ENCODE data around the gene TNIK. TPM values are rescaled to one million over a fixed set of nuclear protein-coding genes. Genes with fewer than 3 reads are reported as not detected.

Gene TNIK
- total RNA-seq, 2 donors from 2014 or later, result 32.2 to 43.2 TPM

DNA sequence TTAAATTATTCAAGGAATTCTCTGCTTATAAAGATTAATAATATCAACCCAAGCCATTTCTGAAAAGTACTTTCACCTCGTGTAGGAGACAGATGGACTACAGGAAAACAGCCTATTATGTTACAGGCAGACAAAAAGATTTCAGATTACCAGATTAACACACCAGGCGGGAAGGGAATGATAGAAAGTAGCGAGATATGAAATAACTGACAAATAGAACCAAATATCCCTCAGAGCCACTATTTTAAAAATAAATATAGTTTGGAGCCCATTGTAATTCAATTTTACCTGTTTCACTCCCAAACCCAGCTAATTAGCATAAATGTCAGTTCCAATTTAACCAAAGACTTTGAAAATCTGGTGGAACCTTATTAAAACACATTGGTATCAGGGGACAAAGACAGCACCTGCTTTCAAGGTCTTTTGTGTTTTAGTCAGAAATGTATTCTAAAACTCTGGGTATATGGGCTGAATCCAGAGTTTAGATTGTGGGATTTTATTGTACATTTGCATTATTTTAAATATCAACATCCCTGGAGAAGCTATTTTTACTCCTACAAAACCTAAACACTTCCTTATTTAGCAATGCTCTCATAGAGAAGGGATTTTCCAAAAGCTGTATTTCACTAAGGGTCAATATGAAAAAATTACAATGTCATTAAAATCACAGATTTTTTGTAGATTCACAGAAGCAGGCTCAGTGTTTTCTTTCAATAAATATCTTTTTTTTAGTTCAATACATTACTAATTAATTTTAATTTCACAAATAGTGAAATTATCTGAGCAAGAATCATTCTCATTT, 138.4 kb downstream of the TNIK start:
- Mint-ChIP-seq H3K4me3 (no peak overlapping the region), H3K36me3 (ENCODE audit: insufficient read depth in 2 of 2) (peaks cover 2 to 3% of the 10 kb centered on the region in 2 donors), H3K9me3 (peaks cover 2 to 3% of the 10 kb centered on the region in 2 donors), H3K4me1 (ENCODE audit: low read depth) (peaks cover 6% of the 10 kb centered on the region), H3K27ac (no peak overlapping the region), H3K27me3 (ENCODE audit: low read depth) (no peaks in the 10 kb centered on the region)
- ATAC-seq (replicated peaks in 1 of 2) (no peak), DNase-seq (no peak)

- Mint-ChIP-seq H3K27ac (no peak overlapping the region), H3K4me3 (no peak overlapping the region), H3K9me3 (peaks cover 2 to 3% of the 10 kb centered on the region in 2 donors), H3K36me3 (ENCODE audit: insufficient read depth in 2 of 2) (peaks cover 2 to 3% of the 10 kb centered on the region in 2 donors), H3K4me1 (ENCODE audit: low read depth) (peaks cover 11% of the 10 kb centered on the region), H3K27me3 (ENCODE audit: low read depth) (no peaks in the 10 kb centered on the region)
- DNase-seq (no peak), ATAC-seq (replicated peaks in 1 of 2) (no peak)
Observed at GRCh38 chr3:171320750-171321558, 139.3 kb downstream of the TNIK start.

DNA sequence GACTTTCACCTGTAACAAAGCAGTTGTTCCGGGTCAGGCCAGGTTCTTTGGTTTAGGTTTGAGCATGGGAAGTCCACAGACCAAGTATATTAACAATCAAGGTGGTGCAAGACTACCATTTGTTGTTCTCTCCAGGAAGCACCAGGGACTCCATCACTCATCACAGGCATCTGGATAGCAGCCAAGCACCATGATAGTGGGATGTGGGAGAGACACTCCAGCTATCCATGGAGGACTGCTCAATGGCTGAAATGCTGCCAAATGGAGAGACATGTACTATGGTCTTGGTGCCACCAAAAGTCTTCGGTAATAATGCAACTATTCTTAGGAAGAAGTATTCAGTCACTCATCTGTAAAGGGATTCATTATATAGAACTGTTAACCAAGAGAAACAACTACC, 143.0 kb downstream of the TNIK start:
- no peak for ATAC-seq (replicated peaks in 1 of 2)
- H3K36me3 Mint-ChIP-seq (ENCODE audit: insufficient read depth in 2 of 2), result no peaks in the 10 kb centered on the region
- no peaks in the 10 kb centered on the region for H3K27me3 Mint-ChIP-seq (ENCODE audit: low read depth)
- no peak for DNase-seq
- no peak overlapping the region for H3K27ac Mint-ChIP-seq
- H3K4me3 Mint-ChIP-seq, result no peak overlapping the region
- H3K4me1 Mint-ChIP-seq (ENCODE audit: low read depth), result peaks cover 28% of the 10 kb centered on the region
- H3K9me3 Mint-ChIP-seq, result no peaks in the 10 kb centered on the region

DNA sequence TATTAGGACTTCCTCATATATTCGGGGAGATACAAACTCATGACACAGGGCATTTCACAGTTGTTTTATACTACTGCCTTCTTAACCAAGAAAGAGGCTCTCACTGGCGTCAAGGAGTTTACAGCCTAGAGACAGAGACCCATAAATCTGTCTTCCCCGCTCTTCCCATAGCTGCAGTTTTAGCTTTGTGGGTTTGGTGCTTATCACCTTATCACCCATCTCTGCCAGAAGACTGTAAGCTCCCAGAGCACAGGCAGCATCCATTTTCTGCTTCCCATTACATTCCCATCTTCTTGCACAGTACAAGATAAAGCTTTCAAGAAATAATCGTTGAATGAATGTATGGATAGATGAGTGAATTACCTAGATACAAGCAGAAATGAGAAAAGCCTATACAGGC, 144.3 kb downstream of the TNIK start:
- no peaks in the 10 kb centered on the region for H3K9me3 Mint-ChIP-seq
- H3K27ac Mint-ChIP-seq, result no peak overlapping the region
- no peak for DNase-seq
- no peaks in the 10 kb centered on the region for H3K27me3 Mint-ChIP-seq (ENCODE audit: low read depth)
- no peak for ATAC-seq (replicated peaks in 1 of 2)
- H3K4me1 Mint-ChIP-seq (ENCODE audit: low read depth), result peaks cover 40% of the 10 kb centered on the region
- H3K4me3 Mint-ChIP-seq, result no peak overlapping the region
- no peaks in the 10 kb centered on the region for H3K36me3 Mint-ChIP-seq (ENCODE audit: insufficient read depth in 2 of 2)

DNA sequence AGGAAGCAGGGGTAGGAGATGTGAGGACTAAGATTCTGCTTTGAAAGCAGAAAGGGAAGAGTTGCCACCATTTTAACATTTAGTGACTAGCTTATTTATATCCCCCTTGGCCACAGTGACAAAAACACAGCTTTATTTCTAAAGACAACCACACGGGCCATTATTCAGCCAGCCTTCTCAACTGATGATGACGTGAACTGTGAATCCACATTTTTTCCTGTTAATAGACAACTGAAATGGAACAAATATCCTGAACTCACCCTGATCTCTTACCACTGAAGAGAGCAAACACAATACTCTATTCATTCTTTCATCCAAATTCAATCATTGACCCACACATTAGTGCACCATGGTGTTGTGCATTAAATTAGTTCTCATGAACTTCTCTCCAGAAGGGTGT, 145.1 kb downstream of the TNIK start:
- no peaks in the 10 kb centered on the region for H3K36me3 Mint-ChIP-seq (ENCODE audit: insufficient read depth in 2 of 2)
- peaks cover 46% of the 10 kb centered on the region for H3K4me1 Mint-ChIP-seq (ENCODE audit: low read depth)
- no peaks in the 10 kb centered on the region for H3K9me3 Mint-ChIP-seq
- H3K27me3 Mint-ChIP-seq (ENCODE audit: low read depth), result no peaks in the 10 kb centered on the region
- no peak overlapping the region for H3K27ac Mint-ChIP-seq
- ATAC-seq (replicated peaks in 1 of 2) (no peak), DNase-seq (no peak)
- no peak overlapping the region for H3K4me3 Mint-ChIP-seq

DNA sequence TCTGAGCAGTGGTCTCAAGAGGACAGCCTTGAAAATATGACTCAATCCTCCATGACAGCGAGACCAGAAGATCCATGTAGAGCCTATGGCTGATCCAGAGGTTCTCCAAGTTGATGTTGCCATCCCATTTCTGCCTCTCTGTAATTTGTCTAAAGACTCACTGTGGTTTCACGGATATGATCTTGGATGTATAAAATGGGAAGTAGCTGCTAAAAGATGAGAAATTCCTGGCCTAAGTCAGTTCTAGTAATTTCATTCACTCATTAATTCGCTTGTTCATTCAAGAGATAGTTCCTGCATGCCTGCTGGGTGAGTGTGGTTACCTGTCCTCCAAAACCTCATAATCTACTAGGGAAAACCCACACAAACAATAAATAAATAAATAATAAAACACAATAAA, 145.9 kb downstream of the TNIK start:
- DNase-seq (no peak), ATAC-seq (replicated peaks in 1 of 2) (no peak)
- H3K4me1 Mint-ChIP-seq (ENCODE audit: low read depth), result peaks cover 52% of the 10 kb centered on the region
- no peaks in the 10 kb centered on the region for H3K36me3 Mint-ChIP-seq (ENCODE audit: insufficient read depth in 2 of 2)
- no peaks in the 10 kb centered on the region for H3K9me3 Mint-ChIP-seq
- H3K27me3 Mint-ChIP-seq (ENCODE audit: low read depth), result no peaks in the 10 kb centered on the region
- no peak overlapping the region for H3K4me3 Mint-ChIP-seq
- no peak overlapping the region for H3K27ac Mint-ChIP-seq

DNA sequence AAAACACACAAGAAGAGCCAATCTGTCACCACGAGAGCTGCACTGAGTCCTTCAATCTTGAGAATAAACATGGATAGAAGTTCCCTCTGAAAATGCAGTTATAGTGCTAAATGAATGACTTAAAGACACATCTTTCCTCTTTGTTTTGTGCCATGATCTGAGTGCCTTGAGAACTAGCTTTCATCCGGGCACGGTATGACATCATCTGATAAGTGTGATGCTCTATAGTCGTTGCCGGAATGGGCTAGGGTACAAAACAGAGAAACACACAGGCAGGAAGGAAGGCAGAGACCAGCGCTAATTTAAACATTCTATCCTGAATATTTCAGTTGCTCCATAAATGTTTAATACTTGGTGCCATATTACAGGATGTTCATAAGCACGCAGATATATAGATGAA, 146.5 kb downstream of the TNIK start:
- Mint-ChIP-seq H3K4me3 (no peak overlapping the region), H3K36me3 (ENCODE audit: insufficient read depth in 2 of 2) (no peaks in the 10 kb centered on the region), H3K27ac (no peak overlapping the region), H3K9me3 (no peaks in the 10 kb centered on the region), H3K4me1 (ENCODE audit: low read depth) (peaks cover 59% of the 10 kb centered on the region), H3K27me3 (ENCODE audit: low read depth) (no peaks in the 10 kb centered on the region)
- no peak for ATAC-seq (replicated peaks in 1 of 2)
- no peak for DNase-seq

GRCh38 chr3:171312741-171313140, 147.5 kb downstream of the TNIK start:
- Mint-ChIP-seq H3K9me3 (no peaks in the 10 kb centered on the region), H3K4me1 (ENCODE audit: low read depth) (peaks cover 65% of the 10 kb centered on the region), H3K27ac (peak overlapping the region; percentile 64), H3K36me3 (ENCODE audit: insufficient read depth in 2 of 2) (peaks cover 0 to 5% of the 10 kb centered on the region in 2 donors), H3K4me3 (no peak overlapping the region), H3K27me3 (ENCODE audit: low read depth) (no peaks in the 10 kb centered on the region)
- DNase-seq (no peak), ATAC-seq (replicated peaks in 1 of 2) (no peak)

DNA sequence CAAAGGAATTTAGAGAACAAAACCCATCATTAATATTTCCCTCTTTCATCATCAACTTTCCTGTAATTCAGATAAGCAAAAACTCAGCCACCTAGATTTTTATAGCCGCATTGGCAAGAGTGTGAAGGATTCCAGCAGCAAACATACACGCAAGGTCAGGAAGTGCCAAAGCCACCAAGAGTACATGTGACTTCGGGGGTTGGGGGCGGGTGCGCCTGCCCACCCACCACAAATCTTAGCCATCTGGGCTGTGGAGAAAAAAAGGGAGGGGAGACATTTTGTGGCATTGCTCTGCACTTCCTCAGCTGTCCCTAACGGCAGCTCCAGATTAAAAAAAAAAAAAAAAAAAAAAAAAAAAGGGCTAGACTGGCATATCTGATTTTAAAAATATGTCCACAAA, 148.4 kb downstream of the TNIK start:
- peak overlapping the region; percentile 43 to 54 for H3K4me3 Mint-ChIP-seq
- no peak for ATAC-seq (replicated peaks in 1 of 2)
- peak in 1 of 2 donors; percentile 4 for DNase-seq
- H3K36me3 Mint-ChIP-seq (ENCODE audit: insufficient read depth in 2 of 2), result peaks cover 0 to 5% of the 10 kb centered on the region in 2 donors
- H3K9me3 Mint-ChIP-seq, result no peaks in the 10 kb centered on the region
- no peaks in the 10 kb centered on the region for H3K27me3 Mint-ChIP-seq (ENCODE audit: low read depth)
- peak overlapping the region; percentile 24 for H3K27ac Mint-ChIP-seq
- peaks cover 70% of the 10 kb centered on the region for H3K4me1 Mint-ChIP-seq (ENCODE audit: low read depth)

GRCh38 chr3:171309906-171310359, 150.3 kb downstream of the TNIK start:
- peaks cover 0 to 7% of the 10 kb centered on the region in 2 donors for H3K36me3 Mint-ChIP-seq (ENCODE audit: insufficient read depth in 2 of 2)
- H3K4me1 Mint-ChIP-seq (ENCODE audit: low read depth), result peaks cover 69% of the 10 kb centered on the region
- no peak overlapping the region for H3K4me3 Mint-ChIP-seq
- no peaks in the 10 kb centered on the region for H3K27me3 Mint-ChIP-seq (ENCODE audit: low read depth)
- no peak overlapping the region for H3K27ac Mint-ChIP-seq
- DNase-seq (no peak), ATAC-seq (replicated peaks in 1 of 2) (no peak)
- no peaks in the 10 kb centered on the region for H3K9me3 Mint-ChIP-seq

DNA sequence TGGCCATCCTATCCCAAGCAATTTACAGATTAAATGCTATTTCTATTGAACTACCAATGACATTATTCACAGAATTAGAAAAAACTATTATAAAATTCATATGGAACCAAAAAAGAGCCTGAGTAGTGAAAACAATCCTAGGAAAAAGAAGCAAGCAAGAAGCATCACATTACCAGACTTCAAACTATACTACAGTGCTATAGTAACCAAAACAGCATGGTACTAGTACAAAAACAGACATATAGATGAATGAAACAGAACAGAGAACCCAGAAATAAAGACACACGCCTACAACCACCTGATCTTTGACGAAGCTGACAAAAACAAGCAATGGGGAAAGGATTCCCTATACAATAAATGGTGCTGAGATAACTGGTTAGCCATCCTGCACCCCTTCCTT, 152.2 kb downstream of the TNIK start:
- Mint-ChIP-seq H3K4me3 (no peak overlapping the region), H3K36me3 (ENCODE audit: insufficient read depth in 2 of 2) (peaks cover 2 to 7% of the 10 kb centered on the region in 2 donors), H3K4me1 (ENCODE audit: low read depth) (peaks cover 70% of the 10 kb centered on the region), H3K27ac (no peak overlapping the region), H3K9me3 (peaks cover 0 to 2% of the 10 kb centered on the region in 2 donors), H3K27me3 (ENCODE audit: low read depth) (no peaks in the 10 kb centered on the region)
- DNase-seq (no peak), ATAC-seq (replicated peaks in 1 of 2) (no peak)

- Mint-ChIP-seq H3K27ac (no peak overlapping the region), H3K36me3 (ENCODE audit: insufficient read depth in 2 of 2) (peaks cover 2 to 7% of the 10 kb centered on the region in 2 donors), H3K4me1 (ENCODE audit: low read depth) (peaks cover 63% of the 10 kb centered on the region), H3K4me3 (no peak overlapping the region), H3K9me3 (peaks cover 0 to 2% of the 10 kb centered on the region in 2 donors), H3K27me3 (ENCODE audit: low read depth) (no peaks in the 10 kb centered on the region)
- no peak for ATAC-seq (replicated peaks in 1 of 2)
- DNase-seq, result no peak
Observed at GRCh38 chr3:171307046-171307585, 153.1 kb downstream of the TNIK start.

GRCh38 chr3:171306631-171307030, 153.6 kb downstream of the TNIK start:
- Mint-ChIP-seq H3K36me3 (ENCODE audit: insufficient read depth in 2 of 2) (peaks cover 2 to 7% of the 10 kb centered on the region in 2 donors), H3K27me3 (ENCODE audit: low read depth) (no peaks in the 10 kb centered on the region), H3K4me1 (ENCODE audit: low read depth) (peaks cover 62% of the 10 kb centered on the region), H3K9me3 (peaks cover 0 to 2% of the 10 kb centered on the region in 2 donors), H3K27ac (no peak overlapping the region), H3K4me3 (no peak overlapping the region)
- DNase-seq (no peak), ATAC-seq (replicated peaks in 1 of 2) (no peak)

Measured in activated T-cell treated with anti-CD3 and anti-CD28 coated beads, Interleukin-2, amount 50 U/mL, for 72 hours (primary cell).